Activated CD4-positive, alpha-beta T cell treated with anti-CD3 and anti-CD28 coated beads for 24 hours (primary cell): Measurements from ENCODE around the gene PSMC3.

Experiments used
- DNase-seq, 2 donors: peaks; one replicate each; pipeline ENCODE4 v3.0.0-alpha.2; 2020; ENCODE audit warnings: low read depth in 2 of 2

Gene PSMC3

DNA sequence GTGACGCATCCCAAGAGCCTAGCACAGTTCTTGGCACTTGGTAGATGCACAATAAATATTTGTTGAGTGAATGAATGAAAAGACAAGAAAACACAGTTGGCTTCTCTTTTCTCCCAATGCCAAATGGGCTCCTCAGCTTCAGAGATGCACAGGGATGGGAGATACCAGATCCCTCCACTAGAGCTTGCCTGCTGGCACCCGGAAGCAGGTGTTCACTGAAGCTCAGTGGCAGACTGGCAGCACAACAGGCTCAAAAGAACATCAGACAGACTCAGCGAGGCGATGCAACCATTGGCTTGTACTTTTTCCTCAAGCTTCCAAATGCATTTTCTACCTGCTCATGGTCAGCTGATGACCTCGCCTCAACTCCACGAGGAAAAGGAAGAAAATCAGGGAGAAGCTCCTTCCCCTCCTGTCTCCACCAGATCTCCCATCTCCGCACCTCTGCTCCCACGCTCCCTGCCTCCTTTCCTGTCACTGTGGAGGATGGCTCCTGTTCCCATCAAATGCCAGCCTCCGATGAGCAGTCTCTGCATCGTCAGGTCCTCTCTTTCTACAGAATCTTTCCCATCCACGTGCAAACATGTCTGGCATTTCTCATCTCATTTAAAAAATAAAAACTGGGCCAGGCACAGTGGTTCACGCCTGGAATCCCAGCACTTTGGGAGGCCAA lies 16.9 kb upstream of the PSMC3 start:
- DNase-seq: no peak

DNA sequence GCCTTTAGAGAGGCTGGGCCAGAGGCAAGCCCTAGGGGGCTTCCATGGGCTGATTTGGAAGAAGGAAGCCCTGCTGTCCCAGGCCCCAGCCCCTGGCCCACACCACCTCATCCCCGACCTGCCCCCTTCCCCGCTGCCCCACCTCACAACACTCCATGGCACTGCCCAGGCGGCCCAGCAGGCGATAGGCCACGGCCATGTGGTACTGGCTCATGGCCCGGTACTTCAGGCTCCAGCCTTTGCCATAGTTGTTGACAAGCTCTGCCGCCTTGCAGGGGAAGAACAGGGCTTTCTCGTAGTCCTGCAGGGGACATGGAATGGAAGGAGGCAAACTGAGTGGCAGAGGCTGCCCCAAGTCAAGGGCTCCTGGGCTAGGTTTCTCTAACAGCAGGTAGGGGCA lies 16.3 kb upstream of the PSMC3 start:
- DNase-seq: no peak

GRCh38 chr11:47441421-47441820 lies 15.2 kb upstream of the PSMC3 start:
- no peak for DNase-seq

GRCh38 chr11:47440054-47440476 lies 13.8 kb upstream of the PSMC3 start:
- DNase-seq: no peak

GRCh38 chr11:47438721-47439120 lies 12.5 kb upstream of the PSMC3 start:
- DNase-seq: no peak

DNA sequence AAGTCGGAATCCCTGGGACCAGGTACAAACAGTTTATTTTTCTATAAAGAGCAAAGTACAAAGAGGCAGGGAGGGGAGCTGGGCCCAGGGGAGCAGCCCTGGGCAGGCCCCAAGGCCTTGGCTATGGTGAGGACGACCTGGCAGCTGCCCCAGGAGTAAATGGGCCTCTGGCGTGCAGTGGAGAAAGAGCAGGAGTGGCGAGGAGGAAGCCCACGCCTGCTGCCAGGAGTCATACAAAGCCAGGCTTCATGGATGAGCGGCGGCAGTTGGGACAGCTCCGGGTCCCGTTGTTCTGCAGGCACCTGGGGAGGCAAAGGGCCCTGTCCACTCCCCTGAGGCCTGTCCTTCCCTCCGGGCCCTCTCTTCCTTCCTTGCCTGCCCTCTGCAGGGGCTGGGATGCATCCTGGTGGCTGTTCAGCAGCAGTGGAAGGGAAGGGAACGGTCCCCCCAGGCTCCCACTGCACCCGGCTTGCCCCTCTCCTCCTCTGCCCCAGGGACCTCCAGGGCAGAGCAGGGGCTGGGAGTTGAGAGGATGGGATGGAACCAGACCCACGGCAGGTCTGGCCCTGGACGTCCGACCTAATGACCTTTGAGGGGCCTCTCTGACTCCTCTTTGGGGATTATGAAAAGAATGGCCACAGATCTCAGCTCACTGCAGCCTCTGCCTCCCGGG lies 11.6 kb upstream of the PSMC3 start:
- DNase-seq: no peak

GRCh38 chr11:47437218-47437745 lies 11.0 kb upstream of the PSMC3 start:
- DNase-seq: no peak

DNA sequence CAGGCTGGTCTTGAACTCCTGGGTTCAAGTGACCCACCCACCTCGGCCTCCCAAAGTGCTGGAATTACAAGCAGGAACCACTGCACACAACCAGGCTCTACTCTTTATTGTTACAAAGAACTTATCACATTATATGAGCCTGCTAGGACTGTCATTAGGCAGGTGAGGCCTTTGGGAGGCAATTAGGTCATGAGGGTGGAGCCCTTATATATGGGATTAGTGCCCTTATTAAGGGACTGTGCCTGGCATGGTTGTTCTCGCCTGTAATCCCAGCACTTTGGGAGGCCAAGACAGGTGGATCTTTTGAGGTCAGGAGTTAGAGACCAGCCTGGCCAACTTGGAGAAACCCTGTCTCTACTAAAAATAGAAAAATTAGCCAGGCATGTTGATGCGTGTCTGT lies 10.5 kb upstream of the PSMC3 start:
- DNase-seq: no peak

DNA sequence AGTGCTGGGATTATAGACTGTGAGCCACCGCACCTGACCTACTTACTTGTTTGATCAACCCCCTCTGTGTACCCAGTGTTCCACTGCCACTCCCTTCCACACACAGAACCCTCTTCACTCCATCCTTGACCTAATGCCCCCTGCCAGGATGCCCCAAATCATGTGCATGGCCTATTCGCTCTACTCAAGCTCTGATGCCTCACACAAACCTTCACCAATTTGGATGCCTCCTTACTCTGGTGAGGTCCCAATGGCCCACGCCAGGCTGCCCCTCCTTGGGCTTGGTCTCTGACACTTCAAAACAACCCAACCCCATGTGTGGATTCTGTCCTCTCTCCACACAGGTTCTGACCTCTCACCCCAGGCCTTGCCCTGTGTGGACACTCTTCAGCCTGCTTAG lies 9.4 kb upstream of the PSMC3 start:
- no peak for DNase-seq

DNA sequence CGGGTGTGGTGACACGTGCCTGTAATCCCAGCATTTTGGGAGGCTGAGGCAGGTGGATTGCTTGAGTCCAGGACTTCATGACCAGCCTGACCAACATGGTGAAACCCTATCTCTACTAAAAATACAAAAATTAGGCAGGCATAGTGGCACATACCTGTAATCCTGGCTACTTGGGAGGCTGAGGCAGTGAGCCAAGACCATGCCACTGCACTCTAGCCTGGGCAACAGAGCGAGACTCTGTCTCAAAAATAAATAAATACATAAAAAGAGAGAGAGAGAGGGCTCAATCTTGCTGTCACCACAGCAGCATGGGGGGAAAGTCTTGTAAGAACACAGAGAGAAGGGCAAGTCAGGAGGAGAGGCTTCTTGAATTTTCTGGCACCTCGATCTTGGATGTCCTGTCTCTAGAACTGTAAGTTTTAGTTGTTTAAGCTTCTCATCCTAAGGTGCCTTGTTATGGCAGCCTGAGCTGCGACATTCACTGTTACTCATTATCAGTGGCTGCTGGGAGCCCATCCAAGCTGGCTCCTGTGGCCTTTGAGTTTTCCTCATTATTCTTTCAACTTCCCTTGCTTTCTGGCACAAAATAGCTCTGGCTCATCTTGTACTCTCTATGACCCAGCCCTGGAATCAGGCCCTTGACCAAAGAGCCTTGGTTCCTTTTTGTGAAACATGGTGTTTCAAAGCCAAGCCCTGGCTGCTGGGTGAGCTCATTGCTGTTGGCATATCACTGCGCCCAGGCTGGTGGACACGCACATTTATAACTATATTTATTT lies 8.0 kb upstream of the PSMC3 start:
- DNase-seq: no peak

DNA sequence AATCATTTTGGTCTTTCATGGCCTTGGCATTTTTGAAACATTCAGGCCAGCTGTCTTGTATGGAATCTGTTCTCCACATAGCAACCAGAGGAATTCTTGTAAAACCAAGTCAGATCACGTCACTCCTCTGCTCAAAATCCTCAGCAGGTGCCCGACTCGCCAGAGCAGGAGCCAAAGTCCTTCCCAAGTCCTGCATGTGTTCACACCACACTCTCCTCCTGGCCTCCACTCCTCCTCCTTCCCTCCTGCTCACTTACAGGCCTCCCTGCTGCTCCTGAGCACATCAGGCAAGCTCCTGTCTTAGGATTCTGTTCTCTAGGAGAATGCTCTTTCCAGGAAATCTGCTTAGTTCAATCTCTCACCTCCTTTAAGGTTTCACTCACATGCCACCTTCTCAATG lies 6.9 kb upstream of the PSMC3 start:
- no peak for DNase-seq

DNA sequence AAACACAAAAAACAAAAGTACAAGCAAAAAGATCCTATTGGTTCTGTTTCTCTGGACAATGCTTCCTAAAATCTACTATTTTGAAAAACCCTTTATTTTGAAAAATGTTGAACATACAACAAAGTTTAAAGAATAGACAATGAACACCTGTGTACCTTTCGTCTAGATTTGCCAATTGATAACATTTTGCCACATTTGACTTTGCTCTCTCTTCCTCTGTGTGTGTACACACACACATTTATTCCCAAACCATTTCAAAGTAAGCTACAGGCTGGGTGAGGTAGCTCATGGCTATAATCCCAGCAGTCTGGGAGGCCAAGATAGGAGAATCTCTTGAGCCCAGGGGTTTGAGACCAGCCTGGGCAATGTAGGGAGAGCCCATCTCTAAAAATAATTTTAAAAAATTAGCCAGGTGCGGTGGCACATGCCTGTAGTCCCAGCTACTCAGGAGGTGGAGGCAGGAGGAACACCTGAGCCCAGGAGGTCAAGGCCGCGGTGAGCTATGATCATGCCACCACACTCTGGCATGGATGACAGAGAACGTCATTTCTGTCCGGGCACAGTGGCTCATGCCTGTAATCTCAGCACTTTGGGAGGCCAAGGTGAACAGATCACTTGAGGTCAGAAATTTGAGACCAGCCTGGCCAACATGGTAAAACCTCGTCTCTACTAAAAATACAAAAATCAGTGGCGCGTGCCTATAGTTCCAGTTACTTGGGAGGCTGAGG lies 5.3 kb upstream of the PSMC3 start:
- DNase-seq: no peak

GRCh38 chr11:47430524-47430923 lies 4.3 kb upstream of the PSMC3 start:
- DNase-seq: no peak

GRCh38 chr11:47425611-47426010 lies 628 bp downstream of the PSMC3 start:
- no peak for DNase-seq

DNA sequence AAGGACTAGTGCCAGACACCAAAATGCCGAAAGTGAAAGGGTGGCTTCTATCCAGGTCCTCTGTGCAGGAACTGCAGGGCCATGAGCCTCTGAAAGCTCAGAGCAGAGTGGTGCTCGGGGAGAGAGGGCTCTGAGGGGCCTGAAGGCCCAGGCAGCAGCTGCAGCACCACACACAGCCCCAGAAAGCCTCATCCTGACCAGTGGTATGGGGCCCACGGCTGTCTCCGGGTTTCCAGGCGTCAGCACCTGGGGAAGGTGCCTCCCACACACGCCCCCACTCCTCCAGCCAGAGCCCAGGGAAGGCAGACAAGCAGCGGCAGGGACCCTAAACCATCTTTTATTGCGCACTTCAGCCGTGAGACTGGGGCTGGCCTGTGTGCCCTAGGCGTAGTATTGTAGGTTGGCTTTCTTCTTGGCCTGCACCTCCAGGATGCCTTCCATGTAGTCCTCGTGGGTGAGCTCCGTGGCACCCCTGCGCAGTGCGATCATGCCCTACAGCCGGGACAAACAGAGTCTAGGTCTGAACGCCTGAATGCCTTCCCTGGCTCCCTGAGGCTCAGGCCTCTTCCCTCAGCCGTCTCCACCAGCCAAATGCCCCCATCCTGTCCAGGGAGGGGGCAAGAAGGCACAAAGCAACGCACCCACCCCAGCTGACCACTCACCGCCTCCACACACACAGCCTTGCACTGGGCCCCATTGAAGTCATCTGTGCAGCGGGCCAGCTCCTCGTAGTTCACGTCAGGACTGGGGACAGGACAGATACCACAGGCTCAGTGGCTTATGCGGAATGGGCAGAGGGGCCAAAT lies 7.6 kb downstream of the PSMC3 start:
- no peak for DNase-seq

DNA sequence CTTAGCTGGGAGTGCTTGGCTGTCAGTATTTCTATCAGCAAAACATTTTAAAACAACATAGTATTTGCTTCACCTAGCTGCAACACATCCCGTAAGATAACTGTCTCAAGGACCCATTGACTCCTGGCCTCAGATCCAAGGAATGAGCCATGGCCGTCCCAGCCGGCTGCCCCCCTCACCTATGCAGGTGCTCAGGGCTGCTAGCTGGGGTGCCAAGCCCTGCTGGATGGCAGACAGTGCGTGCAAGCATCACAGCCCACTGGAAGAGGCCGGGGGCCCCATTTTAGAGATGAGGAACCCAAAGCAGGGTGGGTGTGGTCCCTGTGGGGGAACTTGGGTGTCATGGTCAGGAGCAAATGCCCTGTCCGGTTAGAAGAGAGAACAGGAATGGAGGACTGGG lies 8.5 kb downstream of the PSMC3 start:
- no peak for DNase-seq

DNA sequence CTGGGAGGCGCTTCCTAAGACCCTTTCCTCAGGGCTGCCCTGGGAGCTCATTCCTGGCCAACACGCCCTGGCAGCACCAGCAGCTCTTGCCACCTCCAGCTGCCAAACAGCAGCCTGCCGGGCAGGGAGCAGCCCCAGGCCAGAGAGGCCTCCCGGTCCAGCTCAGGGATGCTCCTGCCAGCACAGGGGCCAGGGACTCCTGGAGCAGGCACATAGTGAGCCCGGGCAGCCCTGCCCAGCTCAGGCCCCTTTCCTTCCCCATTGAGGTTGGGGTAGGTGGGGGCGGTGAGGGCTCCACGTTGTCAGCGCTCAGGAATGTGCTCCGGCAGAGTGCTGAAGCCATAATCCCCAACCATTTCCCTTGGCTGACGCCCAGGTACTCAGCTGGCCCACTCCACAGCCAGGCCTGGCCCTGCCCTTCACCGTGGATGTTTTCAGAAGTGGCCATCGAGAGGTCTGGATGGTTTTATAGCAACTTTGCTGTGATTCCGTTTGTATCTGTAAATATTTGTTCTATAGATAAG lies 10.2 kb downstream of the PSMC3 start:
- DNase-seq: no peak

DNA sequence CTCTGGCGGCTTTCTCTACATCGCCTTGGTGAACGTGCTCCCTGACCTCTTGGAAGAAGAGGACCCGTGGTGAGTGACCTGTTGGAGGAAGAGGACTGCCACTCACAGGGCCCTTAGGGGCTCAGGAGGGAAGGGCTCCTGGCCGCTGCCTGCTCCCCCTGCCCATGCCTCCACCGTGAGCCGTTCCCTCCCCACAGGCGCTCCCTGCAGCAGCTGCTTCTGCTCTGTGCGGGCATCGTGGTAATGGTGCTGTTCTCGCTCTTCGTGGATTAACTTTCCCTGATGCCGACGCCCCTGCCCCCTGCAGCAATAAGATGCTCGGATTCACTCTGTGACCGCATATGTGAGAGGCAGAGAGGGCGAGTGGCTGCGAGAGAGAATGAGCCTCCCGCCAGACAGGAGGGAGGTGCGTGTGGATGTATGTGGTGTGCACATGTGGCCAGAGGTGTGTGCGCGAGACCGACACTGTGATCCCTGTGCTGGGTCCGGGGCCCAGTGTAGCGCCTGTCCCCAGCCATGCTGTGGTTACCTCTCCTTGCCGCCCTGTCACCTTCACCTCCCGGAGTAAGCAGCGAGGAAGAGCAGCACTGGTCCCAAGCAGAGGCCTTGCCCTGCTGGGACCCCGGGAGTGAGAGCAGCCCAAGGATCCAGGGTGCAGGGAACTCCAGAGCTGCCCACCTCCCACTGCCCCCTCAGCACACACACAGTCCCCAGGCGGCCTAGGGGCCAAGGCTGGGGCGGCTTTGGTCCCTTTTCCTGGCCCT lies 11.0 kb downstream of the PSMC3 start:
- no peak for DNase-seq

DNA sequence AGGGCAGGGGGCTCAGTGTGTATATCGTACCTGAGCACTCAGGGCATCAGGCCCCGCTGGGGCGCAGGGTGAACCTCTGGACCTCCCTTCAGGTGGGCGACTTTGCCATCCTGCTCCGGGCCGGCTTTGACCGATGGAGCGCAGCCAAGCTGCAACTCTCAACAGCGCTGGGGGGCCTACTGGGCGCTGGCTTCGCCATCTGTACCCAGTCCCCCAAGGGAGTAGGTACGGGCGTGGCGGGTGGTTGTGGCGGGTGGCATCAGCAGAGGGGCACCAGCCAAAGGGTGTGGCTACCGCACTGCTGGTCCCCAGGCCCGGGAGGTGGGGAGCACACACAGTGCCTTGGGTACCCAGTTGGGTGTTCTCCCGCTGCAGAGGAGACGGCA lies 11.6 kb downstream of the PSMC3 start:
- DNase-seq: no peak
